Activated CD4-positive, alpha-beta T cell treated with anti-CD3 and anti-CD28 coated beads, Interleukin-10, Interleukin-2, amounts not matched to agents 100 ng/mL and 50 ng/mL, durations not matched to agents 16 hours and 8 hours (primary cell): ENCODE data around the gene GREB1.

Experiments used
- DNase-seq: peaks from one replicate; pipeline ENCODE4 v3.0.0-alpha.2; 2020

The GREB1 gene

DNA sequence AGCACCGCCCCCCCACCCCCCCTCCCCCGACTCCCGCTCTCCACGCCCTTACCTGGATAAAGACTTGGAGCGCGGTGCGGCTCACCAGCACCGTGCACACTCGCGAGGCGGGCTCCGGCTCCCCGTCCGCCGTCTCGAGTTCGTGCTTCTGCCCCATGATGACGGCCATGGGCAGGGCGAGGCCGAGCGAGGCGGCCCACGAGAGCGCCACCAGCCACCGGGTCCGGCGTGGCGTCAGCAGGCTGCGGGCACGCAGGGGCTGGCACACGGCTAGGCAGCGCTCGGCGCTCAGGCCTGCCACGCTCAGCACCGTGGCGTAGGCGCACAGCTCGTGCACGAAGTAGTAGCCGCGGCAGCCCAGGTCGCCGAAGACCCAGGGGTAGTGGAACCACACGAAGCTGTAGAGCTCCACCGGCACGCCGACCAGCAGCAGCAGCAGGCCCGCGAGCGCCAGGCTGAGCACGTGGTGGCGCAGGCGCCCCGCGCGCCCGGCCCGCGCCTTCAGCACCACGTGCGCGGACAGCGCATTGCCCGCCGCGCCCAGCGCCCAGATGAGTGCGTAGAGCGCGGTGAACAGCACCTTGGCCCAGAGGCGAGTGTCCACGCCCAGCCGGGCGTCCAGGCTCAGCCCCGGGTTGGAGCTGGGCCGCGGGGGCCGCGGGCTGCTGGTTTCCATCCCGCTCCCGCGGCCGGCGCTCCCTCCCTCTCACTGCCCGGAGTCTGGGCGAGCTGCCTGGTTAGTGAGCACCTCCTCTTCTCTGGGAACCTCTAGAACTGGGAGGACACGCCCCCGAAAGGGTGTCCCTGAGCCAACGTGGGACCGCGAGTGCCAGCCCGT, 135.8 kb downstream of the GREB1 start, which contains the start of gene NTSR2:
TSS of gene NTSR2 (minus strand) at position 742 of the 838 bp plus-strand sequence. CDS start at position 676, 66 bp downstream.
- peak; percentile 26 for DNase-seq

- DNase-seq: no peak
These were observed 138.6 kb downstream of the GREB1 start for GRCh38 chr2:11672407-11672806.

- DNase-seq: no peak
These were observed 141.1 kb downstream of the GREB1 start for GRCh38 chr2:11674983-11675382.

DNA sequence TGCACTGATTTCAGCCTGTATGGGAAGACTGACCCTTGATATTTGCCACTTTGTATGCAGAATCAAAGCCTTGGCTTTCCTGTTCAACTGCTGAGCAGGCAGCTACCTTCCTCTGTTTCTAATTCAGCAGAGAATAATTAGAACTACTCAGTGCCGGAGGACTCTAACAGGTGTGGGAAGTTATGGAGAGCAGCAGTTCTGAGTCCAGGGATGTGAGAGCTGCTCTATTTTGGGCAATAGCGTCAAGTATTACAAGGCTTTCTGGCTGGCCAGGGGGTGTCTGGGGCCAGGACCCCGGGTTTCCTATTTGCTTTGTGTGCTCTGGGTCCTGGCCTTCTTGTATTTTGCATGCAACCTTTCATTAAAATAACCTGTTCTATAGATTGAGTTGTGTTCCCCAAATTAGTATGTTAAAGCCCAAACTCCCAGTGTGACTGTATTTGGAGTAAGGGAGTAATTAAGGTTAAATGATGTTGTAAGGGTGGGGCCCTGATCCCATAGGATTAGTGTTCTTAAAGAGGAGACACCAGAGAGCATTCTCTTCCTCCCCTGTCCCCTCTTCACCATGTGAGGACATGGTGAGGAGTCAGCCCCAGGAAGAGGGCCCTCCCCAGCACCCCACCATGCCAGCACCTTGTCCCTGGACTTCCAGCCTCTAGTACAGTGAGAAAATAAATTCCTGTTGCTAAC, 141.7 kb downstream of the GREB1 start:
- no peak for DNase-seq

DNA sequence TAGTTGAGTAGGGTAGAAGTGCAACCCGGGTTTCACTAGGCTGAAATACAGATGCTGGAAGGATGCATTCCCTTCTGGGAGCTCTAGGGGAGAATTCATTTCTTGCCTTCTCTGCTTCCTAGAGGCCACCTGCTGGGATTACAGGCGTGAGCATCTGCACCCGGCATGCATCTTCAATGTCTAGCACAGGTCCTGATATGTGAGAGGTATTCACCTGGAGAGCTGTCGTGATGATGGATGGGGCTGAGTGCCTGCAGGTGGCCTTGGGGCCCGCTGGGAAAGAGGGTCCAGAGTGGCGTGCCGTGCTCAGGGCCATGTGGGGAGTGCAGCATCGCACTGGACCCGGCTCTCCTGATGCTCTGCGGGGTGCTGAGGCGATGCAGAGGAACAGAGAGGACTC, 142.8 kb downstream of the GREB1 start:
- no peak for DNase-seq

DNA sequence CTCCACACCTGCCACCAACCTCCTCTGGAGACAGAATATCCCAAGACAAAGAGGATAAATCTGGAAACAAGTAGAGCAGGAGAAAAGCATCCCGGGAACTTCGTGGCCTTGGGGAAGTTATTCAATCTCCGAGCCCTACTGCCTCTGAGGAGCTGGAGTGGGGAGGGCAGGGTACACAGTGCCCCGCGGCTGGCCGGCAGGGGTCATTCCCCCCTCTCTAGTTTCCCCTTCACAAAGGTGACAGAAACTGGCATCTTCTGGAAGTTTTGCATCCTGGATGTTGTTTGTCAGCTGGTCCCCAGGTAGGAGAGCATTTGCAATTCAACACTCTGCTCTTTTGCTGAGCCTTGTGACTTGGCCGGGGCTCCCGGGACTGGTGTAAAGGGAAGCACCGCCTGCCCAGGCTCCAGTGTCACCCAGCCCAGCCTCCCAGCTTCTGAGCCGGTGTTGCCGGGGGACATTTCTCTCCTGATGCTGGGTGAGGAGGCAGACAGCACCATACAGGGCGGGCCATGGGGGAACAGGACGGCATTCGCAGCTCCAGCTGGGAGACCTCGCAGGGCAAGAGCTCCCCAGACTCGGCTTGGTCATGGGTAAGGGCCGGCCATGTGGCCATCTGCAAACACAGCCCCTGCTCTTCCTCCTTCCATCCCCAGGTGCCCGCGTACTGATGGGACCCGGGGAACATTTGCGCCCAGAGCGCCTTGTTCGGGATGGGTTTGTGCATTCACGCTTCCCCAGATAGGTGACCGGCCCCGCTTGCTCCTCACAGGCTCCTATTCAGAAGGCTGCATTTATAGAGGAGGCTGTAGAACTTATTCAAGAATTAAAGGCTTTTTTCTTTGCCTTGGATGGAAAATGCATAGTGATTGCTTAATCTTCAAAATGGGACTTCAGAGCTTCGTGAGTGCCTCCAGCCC, 143.6 kb downstream of the GREB1 start:
- no peak for DNase-seq

DNA sequence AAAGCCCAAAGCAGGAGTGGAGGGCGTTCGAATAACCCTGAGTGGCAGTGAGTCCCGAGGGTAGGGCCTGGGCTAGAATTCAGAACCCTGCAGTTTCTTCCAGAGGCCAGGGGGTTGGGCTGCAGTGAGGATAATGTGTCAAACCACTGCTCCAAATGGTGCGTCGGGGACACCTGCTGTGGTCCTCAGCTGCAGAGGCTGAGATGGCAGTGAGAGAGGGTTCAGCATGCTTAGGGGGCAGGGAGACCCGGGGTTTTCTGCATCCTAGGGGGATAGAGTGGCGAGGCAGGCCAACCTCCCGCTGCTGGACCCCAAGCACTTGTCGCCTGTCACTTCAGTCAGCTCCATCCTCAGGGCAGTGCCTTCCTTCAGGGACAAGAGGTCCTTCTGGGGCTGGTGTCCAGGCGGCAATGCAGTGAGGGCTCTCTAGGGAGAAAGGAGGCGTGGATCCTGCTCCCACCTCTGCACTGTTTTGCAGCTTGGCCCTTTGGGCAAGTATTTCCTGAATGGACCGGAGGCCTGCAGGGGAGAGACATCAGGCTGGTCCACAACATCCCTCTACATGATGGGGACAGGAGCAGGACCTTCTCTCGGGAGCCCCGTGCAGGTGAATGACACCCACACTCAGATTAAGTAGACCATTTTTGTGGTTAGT, 144.6 kb downstream of the GREB1 start:
- DNase-seq: no peak

GRCh38 chr2:11679016-11679415, 145.2 kb downstream of the GREB1 start:
- DNase-seq: no peak

DNA sequence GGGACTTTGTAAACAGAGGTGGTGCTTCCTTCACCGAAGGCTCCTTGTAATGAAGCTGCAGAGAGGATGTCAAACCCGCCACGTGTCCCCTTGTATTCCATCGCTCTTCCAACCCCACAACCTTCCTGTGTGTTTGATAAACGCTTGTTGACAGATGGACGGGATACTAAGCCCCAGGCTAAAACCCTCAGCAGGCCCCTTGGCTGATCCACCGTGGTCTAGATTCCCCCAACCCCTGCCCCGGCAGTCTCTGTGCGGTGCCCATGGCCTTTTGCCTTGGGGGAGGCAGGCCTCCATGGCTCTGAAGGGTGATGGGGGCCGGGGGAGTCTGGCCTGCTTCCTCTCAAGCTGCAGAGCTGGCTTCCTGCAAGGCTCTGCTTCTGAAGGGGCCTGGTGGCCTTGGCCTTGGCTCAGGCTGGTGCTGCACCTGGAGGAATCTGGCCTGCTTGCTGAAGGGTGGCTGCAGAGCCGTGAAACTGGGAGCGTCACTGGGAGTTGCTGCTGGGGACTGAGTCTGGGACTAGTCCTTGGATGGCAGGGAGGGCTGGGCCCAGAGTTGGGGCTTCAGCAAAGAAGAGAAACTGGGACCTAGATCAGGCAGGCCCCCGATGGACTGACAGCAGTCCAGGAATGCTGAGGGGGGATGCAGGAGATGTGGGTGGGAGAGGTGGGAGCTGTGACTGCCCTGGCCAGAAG, 145.8 kb downstream of the GREB1 start:
- no peak for DNase-seq

GRCh38 chr2:11680182-11680900, 146.5 kb downstream of the GREB1 start:
- DNase-seq: no peak

DNA sequence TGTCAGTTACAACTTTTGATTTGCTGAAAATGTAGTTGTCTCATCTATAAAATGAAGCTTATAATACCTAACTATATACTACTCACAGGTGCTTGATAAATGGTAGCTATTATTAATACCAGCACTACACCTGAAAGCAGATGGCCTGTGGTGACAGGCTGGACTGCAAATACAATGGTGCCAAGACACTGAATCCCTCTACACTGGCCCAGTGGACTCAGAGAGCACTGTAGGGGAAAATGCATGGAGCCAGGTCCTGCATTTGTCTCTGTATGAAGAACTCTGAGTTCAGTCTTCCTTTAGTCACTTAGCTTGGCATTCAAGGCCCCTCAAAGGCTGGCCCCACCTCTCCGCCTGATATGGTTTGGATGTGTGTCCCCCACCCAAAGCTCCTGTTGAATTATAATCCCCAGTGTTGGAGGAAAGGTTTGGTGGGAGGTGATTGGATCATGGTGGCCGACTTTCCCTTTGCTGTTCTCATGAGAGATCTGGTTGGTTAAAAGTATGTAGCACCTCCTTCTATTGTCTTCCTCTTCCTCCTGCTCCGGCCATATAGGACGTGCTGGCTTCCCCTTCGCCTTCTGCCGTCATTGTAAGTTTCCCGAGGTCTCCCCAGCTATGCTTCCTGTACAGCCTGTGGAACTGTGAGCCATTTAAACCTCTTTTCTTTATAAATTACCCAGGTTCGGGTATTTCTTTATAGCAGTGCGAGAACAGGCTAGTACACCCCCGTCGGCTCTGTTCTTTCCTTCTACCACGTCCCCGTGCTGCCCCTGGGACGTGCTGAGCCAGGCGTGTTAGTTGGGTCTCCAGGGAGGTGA, 147.3 kb downstream of the GREB1 start:
- no peak for DNase-seq

DNA sequence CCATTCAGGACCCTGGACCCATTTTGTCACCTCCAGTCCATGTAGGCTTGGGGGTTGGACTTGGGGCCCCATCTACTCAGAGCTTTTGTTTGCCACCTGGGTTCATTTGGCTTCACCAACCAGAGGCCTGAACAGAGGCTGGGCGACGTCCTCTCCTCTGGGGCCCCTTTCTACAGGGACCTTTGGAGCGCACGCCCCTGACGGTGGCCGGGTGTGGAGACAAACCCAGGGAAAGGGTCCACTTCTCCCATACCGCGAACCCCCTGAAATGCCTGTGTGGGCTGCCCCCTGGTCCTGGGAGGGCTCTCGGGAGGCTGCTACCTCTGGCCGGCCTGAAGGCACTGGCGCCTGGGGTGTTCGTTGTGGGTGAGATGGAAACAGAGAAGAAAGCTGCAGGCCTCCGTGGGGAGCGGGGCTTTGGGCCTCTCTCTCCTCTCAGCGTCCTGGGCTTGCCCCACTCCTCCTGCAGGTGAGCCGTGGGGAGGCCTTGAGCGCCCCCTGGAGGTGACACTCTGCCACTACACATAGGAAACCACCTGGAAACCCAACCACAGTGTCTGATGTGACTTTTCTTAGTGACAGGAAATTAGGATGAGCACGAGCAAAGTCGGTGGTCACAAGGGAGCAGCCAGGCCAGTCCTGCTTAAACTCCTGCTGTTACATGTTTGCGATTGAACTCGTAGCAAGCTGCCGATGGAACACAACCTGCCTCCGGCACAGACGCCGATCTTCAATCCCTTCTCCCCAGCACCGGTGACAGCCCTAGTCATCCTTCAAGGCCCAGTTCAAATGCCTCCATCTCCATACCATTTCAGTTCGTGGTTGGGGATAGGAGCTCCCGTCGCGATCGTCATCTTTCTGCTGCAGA, 148.1 kb downstream of the GREB1 start:
- peak; percentile 70 for DNase-seq

GRCh38 chr2:11682590-11682915, 148.7 kb downstream of the GREB1 start:
- DNase-seq: no peak

GRCh38 chr2:11683476-11683875, 149.6 kb downstream of the GREB1 start:
- DNase-seq: no peak

- DNase-seq: no peak
These were observed 150.1 kb downstream of the GREB1 start for GRCh38 chr2:11683966-11684365.

DNA sequence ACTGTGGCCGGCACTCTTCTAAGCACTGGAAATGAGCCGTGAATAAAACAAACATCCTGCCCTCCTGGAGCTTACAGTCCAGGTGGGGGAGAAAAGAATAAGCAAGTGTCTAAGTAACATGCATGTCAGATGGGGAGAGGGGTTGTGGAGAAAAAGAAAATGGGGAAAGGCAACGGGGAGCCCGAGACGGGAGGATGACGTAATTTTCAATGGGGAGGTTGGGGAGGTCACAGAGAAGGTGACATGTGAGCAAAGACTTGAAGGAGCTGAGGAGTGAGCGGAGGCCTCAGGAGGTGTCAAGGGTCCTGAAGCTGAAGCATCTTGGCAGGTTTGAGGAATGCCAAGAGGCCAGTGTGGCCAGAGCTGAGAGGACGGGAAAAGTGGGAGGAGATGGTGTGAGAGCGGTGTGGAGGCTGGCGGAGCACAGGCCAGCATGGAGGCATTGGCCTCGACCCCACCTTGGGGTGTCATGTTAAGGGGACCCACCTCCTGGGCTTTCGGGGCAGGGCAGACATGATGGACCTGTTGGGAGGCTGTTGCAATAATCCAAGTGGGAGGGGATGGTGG, 151.1 kb downstream of the GREB1 start:
- no peak for DNase-seq

GRCh38 chr2:11685906-11686470, 152.1 kb downstream of the GREB1 start:
- DNase-seq: no peak

- DNase-seq: no peak
These were observed 153.9 kb downstream of the GREB1 start for GRCh38 chr2:11687736-11688135.
